Heart right ventricle (tissue), 16 donors: Measurements from ENCODE around the gene STK40. TPM values are rescaled to one million over a fixed set of nuclear protein-coding genes. Genes with fewer than 3 reads are reported as not detected.
A peak's percentile ranks its signal among the peaks of the same experiment; 100 is the strongest.

ENCODE experiments used
- ATAC-seq, 8 donors: fragments of 200-7000 bp; cut with Tn5 transposase; one replicate each; pipeline ENCODE4 v1.9.1; 2020; ENCODE audit warnings: mild to moderate bottlenecking in 8 of 8, moderate library complexity in 8 of 8, moderate number of reproducible peaks in 1 of 8
- DNase-seq, 2 donors: peaks; one replicate each; pipeline ENCODE4 v3.0.0-alpha.2; 2020
- H3K27ac ChIP-seq, 10 donors: fragments of 200-600 bp; sonication (generic) in 2 of 10; one replicate each; pipeline versions ENCODE4 v1.5.0 to v1.8.0; 2020 to 2022; ENCODE audit warnings: mild to moderate bottlenecking in 3 of 10
- H3K27me3 ChIP-seq, 7 donors: fragments of 200-600 bp; one replicate each; pipeline ENCODE4 v1.8.0; 2021 to 2022; ENCODE audit warnings: mild to moderate bottlenecking in 2 of 7
- H3K36me3 ChIP-seq, 9 donors: fragments of 200-600 bp; sonication (generic) in 1 of 9; one replicate each; pipeline versions ENCODE4 v1.5.0 to v1.8.0; 2020 to 2022; ENCODE audit warnings: mild to moderate bottlenecking in 2 of 9
- H3K4me1 ChIP-seq, 9 donors: fragments of 200-600 bp; sonication (generic) in 1 of 9; one replicate each; pipeline versions ENCODE4 v1.5.0 to v1.8.0; 2020 to 2022; ENCODE audit warnings: mild to moderate bottlenecking in 4 of 9
- H3K4me3 ChIP-seq, 10 donors: fragments of 200-600 bp; sonication (generic) in 2 of 10; one replicate each; pipeline versions ENCODE4 v1.5.0 to v1.8.0; 2020 to 2022; ENCODE audit warnings: mild to moderate bottlenecking in 7 of 10, moderate library complexity in 2 of 10
- H3K9me3 ChIP-seq, 11 donors: fragments of 200-600 bp in 10 of 11; sonication (generic) in 2 of 11; one replicate each; pipeline versions ENCODE4 v1.5.0 to v1.8.0; 2013 to 2022; ENCODE audit warnings: mild to moderate bottlenecking in 2 of 11, control low read depth in 1 of 11, moderate library complexity in 1 of 11
- CTCF ChIP-seq, 9 donors: fragments of 200-600 bp; sonication (generic) in 2 of 9; IDR thresholded peaks; one replicate each; pipeline versions ENCODE4 v1.5.0 to v1.8.0; 2021 to 2022; ENCODE audit warnings: antibody characterized with exemption in 9 of 9, mild to moderate bottlenecking in 5 of 9, moderate library complexity in 1 of 9
- WGBS, 2 donors: extraction: QIAGEN DNeasy Blood & Tissue Kit; methylation state at CpG; one replicate each; pipeline ENCODE4 v1.1.7; 2013; ENCODE audit warnings: inconsistent platforms in 1 of 2; 5-methylcytosine and 5-hydroxymethylcytosine counted together
- intact Hi-C, 10 donors: fragments of 100-400 bp; cut with DNase I; formaldehyde crosslinking; loops; one replicate each; pipeline versions ENCODE4 v1.11.1 to v1.14.2; 2022
- polyA plus RNA-seq, 2 donors: library from polyadenylated mRNA; stranded (reverse); fragments of 200-250 nt; gene quantifications; one replicate each; pipeline ENCODE4 v1.2.3, GENCODE V29; 2013
- total RNA-seq, 10 donors: library from RNA; stranded (reverse); fragmentation: NEBNext Ultra II Directional in 3 of 10; extraction: Animal tissue kit (Norgen Biotek cat#: 25700) in 3 of 10; gene quantifications; one replicate each; pipeline versions ENCODE4 v1.2.1 to v1.2.4, GENCODE V29; 2021 to 2023
- donor health status: Arrhythmogenic right ventricular cardiomyopathy.
- donor health status: ischemic (EF 13 %, LVEDD 7.1; RV severe dilation, severe dysfunction).
- donor health status: healthy with polysubstance abuse.
- donor health status: DM: no; HTN: yes; CAD: no.
- donor health status: DM: no; HTN: no; CAD: no.
- donor health status: ischemic (EF 25% LVEDD 6.9; RV normal size, moderate dysfunction).
- donor health status: ischemic (EF 25% LVEDD 5.7; RV mildly dilated, moderate dysfunction).
- donor health status: healthy.
- donor health status: DM: yes; HTN: yes; CAD: no.
- donor health status: Ischemic cardiomyopathy.
- donor health status: ischemic (EF 35%, LVEDD 5.7; RV mildly dilated, moderate dysfunction).
- donor health status: nonischemic (EF 11% LVEDD 7.7; RV severe dilation, severe dysfunction).
- donor health status: DM: yes; HTN: yes; CAD: no.
- donor health status: PGD.
- donor health status: ischemic (EF 29% LVEDD 5.4; RV normal size, mild dysfunction).
- donor health status: nonischemic (EF 23%, LVEDD 6.1; RV moderate dilation, normal function).

The STK40 gene
- total and polyA plus RNA-seq, 12 donors, result 15.5 to 81.6 (median 57.3) TPM

GRCh38 chr1:36354486-36354885 is 31.2 kb downstream of the STK40 start:
- intact Hi-C loops, result no loop called here
- no peak for TF ChIP-seq CTCF (IDR thresholded peaks at IDR 0.05)
- peaks cover 0 to 90% (median 43%) of the 10 kb centered on the region in 9 donors for H3K36me3 ChIP-seq
- no peak overlapping the region for H3K4me3 ChIP-seq
- no peak overlapping the region for H3K27ac ChIP-seq
- H3K27me3 ChIP-seq, result no peaks in the 10 kb centered on the region
- no peaks in the 10 kb centered on the region for H3K9me3 ChIP-seq
- H3K4me1 ChIP-seq, result peaks cover 13 to 46% (median 38%) of the 10 kb centered on the region in 9 donors
- ATAC-seq (no peak), DNase-seq (no peak)
- 94 to 97% methylated on average over 11 of the region's 11 CpGs for WGBS, 2 donors

- no peak for DNase-seq
- TF ChIP-seq CTCF (IDR thresholded peaks at IDR 0.05), result no peak
- no peaks in the 10 kb centered on the region for H3K9me3 ChIP-seq
- no peaks in the 10 kb centered on the region for H3K27me3 ChIP-seq
- WGBS, 2 donors, result 87% methylated on average over 15 of the region's 15 CpGs
- no peak overlapping the region for H3K27ac ChIP-seq
- H3K36me3 ChIP-seq, result peaks cover 0 to 87% (median 40%) of the 10 kb centered on the region in 9 donors
- peaks cover 17 to 50% (median 39%) of the 10 kb centered on the region in 9 donors for H3K4me1 ChIP-seq
- intact Hi-C loops, result no loop called here
- ATAC-seq, result no peak
- no peak overlapping the region for H3K4me3 ChIP-seq
Observed at GRCh38 chr1:36352910-36353878, 32.5 kb downstream of the STK40 start.

GRCh38 chr1:36352125-36352909 is 33.4 kb downstream of the STK40 start:
- ATAC-seq (no peak), DNase-seq (no peak)
- intact Hi-C loops, result no loop called here
- no peaks in the 10 kb centered on the region for H3K9me3 ChIP-seq
- 66 to 67% methylated on average over 13 of the region's 13 CpGs for WGBS, 2 donors
- H3K27me3 ChIP-seq, result no peaks in the 10 kb centered on the region
- peaks cover 0 to 87% (median 42%) of the 10 kb centered on the region in 9 donors for H3K36me3 ChIP-seq
- peaks cover 17 to 50% (median 39%) of the 10 kb centered on the region in 9 donors for H3K4me1 ChIP-seq
- H3K4me3 ChIP-seq, result no peak overlapping the region
- TF ChIP-seq CTCF (IDR thresholded peaks at IDR 0.05), result no peak
- peak overlapping the region in 2 of 10 donors; percentile 36 to 84 for H3K27ac ChIP-seq
